RWPE2 (cell line): ENCODE data around the gene MAN1A1.

Source experiments
- ATAC-seq: fragments of 200-7000 bp; cut with Tn5 transposase; 3 replicates; pipeline ENCODE4 v1.9.1; 2021; ENCODE audit warnings: low read depth
- DNase-seq: peaks from one replicate; pipeline ENCODE4 v3.0.0-alpha.2; 2020; ENCODE audit warnings: low spot score
- H3K27ac ChIP-seq: fragments of 450-650 bp; 2 replicates; pipeline ENCODE4 v1.5.1; 2017; ENCODE audit warnings: mild to moderate bottlenecking; ENCODE audit not compliant: poor library complexity, severe bottlenecking
- H3K27me3 ChIP-seq: fragments of 250-450 bp; sonication (Bioruptor Pico); 2 replicates; pipeline ENCODE4 v1.5.1; 2021; ENCODE audit warnings: mild to moderate bottlenecking, moderate library complexity; ENCODE audit not compliant: insufficient read depth, poor library complexity, severe bottlenecking
- H3K36me3 ChIP-seq: fragments of 250-450 bp; sonication (Bioruptor Pico); 2 replicates; pipeline ENCODE4 v1.5.1; 2020; ENCODE audit warnings: low read depth, mild to moderate bottlenecking, moderate library complexity
- H3K4me1 ChIP-seq: fragments of 250-450 bp; sonication (Bioruptor Pico); 2 replicates; pipeline ENCODE4 v1.5.1; 2021; ENCODE audit warnings: mild to moderate bottlenecking, moderate library complexity; ENCODE audit not compliant: insufficient read depth, poor library complexity, severe bottlenecking
- H3K4me3 ChIP-seq: fragments of 250-450 bp; sonication (Bioruptor Pico); 2 replicates; pipeline ENCODE4 v1.5.1; 2021; ENCODE audit warnings: mild to moderate bottlenecking, moderate library complexity; ENCODE audit not compliant: severe bottlenecking
- H3K9me3 ChIP-seq: fragments of 250-450 bp; sonication (Bioruptor Pico); 2 replicates; pipeline ENCODE4 v1.5.1; 2021; ENCODE audit warnings: mild to moderate bottlenecking, moderate library complexity; ENCODE audit not compliant: severe bottlenecking
- TF ChIP-seq, protein P1 (sequence below): fragments of 450-650 bp; IDR thresholded peaks from one replicate; pipeline ENCODE4 v1.5.1; 2017; ENCODE audit warnings: mild to moderate bottlenecking, moderate library complexity; ENCODE audit not compliant: poor library complexity, severe bottlenecking

The MAN1A1 gene

DNA sequence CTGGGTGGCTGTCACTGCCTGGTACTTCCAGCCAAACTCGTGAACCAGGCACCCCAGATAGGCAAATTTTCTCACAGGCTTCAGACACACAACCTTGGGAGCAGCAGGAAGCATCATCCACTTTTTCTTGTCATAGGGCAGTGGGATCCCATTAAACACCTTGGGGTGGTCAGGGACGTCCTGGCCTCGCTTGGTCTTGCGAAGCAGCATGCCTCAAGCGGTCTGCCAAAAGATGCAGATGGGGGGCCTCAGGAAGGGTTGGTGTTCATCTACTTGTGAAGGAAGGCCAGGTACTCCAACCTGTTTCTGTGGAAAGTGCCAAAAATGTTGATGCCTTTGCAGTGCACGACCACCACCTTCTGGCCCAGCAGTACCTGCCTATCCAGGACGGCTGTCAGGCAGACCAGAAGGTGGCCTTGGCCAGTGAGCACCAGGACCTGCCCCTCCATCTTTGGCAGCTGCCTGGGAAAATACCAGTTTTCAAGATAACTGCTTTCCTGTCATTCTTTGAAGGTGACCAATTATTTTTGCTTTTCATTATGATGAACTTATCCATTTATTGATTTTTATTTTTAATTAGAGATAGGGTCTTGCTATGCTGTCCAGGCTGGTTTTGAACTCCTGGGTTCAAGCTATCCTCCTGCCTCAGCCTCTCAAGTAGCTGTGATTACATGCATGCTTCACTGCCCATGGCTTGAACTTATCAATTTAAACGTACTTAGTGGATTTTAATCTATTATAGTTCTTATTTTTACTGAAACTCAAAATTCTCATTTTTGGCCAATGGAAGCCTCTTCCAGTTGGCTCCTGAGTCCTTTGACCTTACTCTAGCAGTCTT lies 80.1 kb downstream of the MAN1A1 start:
- Histone ChIP-seq H3K36me3 (no peaks in the 10 kb centered on the region), H3K27me3 (no peaks in the 10 kb centered on the region), H3K27ac (no peak overlapping the region), H3K4me3 (no peak overlapping the region), H3K9me3 (peaks cover 6% of the 10 kb centered on the region), H3K4me1 (peaks cover 6% of the 10 kb centered on the region)
- DNase-seq (no peak), ATAC-seq (no peak)
- TF ChIP-seq, protein P1, sequence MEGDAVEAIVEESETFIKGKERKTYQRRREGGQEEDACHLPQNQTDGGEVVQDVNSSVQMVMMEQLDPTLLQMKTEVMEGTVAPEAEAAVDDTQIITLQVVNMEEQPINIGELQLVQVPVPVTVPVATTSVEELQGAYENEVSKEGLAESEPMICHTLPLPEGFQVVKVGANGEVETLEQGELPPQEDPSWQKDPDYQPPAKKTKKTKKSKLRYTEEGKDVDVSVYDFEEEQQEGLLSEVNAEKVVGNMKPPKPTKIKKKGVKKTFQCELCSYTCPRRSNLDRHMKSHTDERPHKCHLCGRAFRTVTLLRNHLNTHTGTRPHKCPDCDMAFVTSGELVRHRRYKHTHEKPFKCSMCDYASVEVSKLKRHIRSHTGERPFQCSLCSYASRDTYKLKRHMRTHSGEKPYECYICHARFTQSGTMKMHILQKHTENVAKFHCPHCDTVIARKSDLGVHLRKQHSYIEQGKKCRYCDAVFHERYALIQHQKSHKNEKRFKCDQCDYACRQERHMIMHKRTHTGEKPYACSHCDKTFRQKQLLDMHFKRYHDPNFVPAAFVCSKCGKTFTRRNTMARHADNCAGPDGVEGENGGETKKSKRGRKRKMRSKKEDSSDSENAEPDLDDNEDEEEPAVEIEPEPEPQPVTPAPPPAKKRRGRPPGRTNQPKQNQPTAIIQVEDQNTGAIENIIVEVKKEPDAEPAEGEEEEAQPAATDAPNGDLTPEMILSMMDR = no peak

DNA sequence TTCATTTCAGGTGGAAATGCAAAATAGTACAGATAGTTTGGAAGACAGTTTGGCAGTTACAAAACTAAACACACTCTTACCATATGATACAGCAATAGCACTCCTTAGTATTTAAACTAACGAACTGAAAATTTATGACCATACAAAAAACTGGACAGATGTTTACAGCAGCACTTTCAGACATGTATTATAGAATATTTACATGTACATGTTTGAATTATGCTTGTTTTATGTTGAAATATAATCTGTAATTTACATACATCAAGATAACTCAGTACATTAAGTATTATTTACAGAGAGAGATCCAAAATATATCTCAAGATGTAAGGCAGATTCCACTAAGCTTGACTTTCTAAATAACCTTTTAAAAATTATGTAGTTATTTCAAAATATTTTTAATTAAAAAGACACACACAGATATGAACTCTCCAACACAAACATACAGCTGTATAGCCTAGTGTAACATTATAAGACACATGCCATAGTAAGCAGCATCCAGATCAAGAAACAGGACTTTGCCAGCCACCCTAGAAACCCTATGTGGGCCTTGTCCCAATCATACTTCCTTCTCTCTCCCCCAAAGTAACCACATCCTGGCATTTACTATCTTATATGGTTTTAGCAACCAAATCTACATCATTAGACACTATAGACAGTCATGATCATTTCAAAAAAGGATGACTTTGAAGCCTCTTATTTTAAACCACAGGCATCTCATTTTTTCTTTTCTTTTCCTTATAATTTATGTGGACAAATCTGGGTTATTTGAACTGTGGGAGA lies 82.2 kb downstream of the MAN1A1 start:
- Histone ChIP-seq H3K4me1 (no peaks in the 10 kb centered on the region), H3K27me3 (no peaks in the 10 kb centered on the region), H3K4me3 (no peak overlapping the region), H3K36me3 (no peaks in the 10 kb centered on the region), H3K27ac (no peak overlapping the region), H3K9me3 (peaks cover 6% of the 10 kb centered on the region)
- DNase-seq = no peak
- no peak for ATAC-seq
- TF ChIP-seq, protein P1 = no peak

DNA sequence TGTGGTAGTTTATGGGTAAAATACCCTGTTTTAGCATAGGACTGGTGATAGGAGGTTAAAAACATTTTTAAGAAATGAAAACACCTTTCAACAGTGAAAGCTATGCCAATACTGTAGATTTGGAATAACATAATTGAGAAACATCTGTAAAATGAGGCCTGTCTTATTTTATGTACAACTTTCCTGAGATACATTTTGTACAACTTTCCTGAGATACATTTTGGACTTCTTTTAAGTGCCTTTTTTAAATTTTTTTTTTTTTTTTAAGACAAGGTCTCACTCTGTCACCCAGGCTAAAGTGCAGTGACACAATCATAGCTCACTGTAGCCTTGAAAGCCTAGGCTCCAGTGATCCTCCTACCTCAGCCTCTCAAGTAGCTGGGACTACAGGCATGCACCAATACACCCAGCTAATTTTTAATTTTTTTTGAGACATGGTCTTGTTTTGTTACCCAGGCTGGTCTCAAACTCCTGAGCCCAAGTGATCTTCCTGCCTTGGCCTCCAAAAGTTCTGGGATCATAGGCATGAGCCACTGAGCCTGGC lies 84.6 kb downstream of the MAN1A1 start:
- no peak for ATAC-seq
- TF ChIP-seq, protein P1 = no peak
- Histone ChIP-seq H3K27ac (no peak overlapping the region), H3K27me3 (peaks cover 4% of the 10 kb centered on the region), H3K4me1 (peaks cover 3% of the 10 kb centered on the region), H3K36me3 (no peaks in the 10 kb centered on the region), H3K9me3 (peaks cover 2% of the 10 kb centered on the region), H3K4me3 (no peak overlapping the region)
- no peak for DNase-seq

DNA sequence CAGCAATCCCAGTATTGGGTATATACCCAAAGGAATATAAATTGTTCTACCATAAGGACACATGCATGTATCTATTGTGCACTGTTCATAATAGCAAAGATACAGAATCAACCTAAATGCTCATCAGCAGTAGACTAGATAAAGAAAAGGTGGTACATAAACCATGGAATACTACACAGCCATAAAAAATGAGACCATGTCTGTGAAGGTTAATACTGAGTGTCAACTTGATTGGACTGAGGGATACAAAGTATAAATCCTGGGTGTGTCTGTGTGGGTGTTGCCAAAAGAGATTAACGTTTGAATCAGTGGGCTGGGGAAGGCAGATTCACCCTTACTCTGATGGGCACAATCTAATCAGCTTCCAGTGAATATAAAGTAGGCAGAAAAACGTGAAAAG lies 86.9 kb downstream of the MAN1A1 start:
- no peak overlapping the region for H3K27ac ChIP-seq
- no peak for ATAC-seq
- H3K36me3 ChIP-seq = no peaks in the 10 kb centered on the region
- H3K4me3 ChIP-seq = no peak overlapping the region
- DNase-seq = no peak
- H3K27me3 ChIP-seq = peaks cover 4% of the 10 kb centered on the region
- H3K4me1 ChIP-seq = peaks cover 11% of the 10 kb centered on the region
- TF ChIP-seq, protein P1 = no peak
- H3K9me3 ChIP-seq = peaks cover 2% of the 10 kb centered on the region
